GM18508 (cell line): ENCODE data around the gene SLC17A7.
A peak's percentile ranks its signal among the peaks of the same experiment; 100 is the strongest.
"Not testable (repeated sequence)": the region's sequence is repeated elsewhere in the genome, so short reads cannot be mapped to it uniquely, and the experiment has no call there.

Experiments used
- ATAC-seq: cut with Tn5 transposase; IDR thresholded peaks from one replicate; pipeline ENCODE4 v1.9.1; 2021; ENCODE audit warnings: moderate number of reproducible peaks; ENCODE audit not compliant: insufficient read depth, unreplicated experiment

Gene SLC17A7

DNA sequence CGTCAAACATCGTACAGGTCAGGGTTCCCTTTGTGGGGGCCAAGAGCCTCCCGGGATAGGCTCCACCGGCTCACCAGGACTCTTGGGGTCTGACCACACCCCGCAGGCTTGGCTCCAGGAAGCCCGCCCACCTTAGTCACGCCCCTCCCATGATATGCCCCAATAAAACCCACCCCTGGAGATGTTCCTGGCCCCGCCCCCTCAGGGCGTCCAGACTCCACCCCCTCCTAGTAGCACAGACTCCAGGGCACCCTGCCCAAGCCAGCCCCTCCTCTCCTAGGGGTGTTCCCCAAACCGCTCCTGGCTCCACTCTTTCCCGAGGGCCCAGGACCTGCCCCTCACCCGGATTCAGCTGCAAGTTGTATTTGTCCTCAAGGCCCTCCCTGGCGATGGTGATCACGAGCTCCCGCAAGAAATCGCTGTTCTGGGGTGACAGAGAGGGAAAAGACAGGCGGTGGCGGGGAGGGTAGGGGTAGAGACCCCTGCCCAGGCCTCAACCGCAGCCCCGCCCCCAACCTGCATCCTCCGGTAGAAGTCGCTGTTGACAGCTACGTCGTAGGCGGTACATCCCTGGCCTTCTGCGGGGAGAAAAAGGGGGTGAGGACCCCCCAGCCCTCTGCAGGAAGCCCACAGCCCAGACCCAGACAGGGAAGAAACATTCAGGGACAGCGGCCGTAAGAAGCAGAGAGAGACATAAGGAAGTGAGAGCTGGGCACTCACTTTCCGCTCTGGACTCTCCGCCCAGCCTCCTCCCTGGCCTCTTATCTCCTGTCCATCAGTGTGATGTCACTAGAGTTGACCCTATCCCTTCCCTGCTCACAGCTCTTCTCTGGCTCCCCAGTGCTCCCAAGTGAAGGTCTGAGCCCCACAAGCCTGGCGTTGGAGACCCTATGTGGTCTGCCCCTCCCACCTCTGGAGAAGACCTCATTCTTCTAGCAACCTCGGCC is 6.4 kb upstream of the SLC17A7 start:
- ATAC-seq: no peak

DNA sequence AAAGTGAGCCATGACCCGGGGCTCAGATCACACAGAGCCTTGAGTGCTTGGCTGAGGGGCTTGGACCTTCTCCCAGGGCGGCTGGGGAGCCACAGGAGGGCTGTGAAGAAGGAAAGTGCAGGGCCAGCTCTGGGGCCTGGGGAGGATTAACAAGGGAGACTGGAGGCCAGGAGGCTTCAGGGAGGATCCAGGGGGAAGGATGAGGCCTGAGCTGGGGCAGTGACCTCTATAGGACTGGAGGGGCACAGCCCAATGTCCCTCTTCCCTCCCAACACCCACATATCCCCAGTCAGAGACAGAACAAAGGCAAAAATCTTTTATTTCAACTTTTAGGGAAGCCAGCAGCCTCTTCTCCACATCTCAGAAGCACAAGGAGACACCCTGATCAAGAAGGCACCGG is 4.7 kb upstream of the SLC17A7 start:
- no peak for ATAC-seq

GRCh38 chr19:49444100-49444700 is 2.9 kb upstream of the SLC17A7 start:
- ATAC-seq: not testable (repeated sequence)

DNA sequence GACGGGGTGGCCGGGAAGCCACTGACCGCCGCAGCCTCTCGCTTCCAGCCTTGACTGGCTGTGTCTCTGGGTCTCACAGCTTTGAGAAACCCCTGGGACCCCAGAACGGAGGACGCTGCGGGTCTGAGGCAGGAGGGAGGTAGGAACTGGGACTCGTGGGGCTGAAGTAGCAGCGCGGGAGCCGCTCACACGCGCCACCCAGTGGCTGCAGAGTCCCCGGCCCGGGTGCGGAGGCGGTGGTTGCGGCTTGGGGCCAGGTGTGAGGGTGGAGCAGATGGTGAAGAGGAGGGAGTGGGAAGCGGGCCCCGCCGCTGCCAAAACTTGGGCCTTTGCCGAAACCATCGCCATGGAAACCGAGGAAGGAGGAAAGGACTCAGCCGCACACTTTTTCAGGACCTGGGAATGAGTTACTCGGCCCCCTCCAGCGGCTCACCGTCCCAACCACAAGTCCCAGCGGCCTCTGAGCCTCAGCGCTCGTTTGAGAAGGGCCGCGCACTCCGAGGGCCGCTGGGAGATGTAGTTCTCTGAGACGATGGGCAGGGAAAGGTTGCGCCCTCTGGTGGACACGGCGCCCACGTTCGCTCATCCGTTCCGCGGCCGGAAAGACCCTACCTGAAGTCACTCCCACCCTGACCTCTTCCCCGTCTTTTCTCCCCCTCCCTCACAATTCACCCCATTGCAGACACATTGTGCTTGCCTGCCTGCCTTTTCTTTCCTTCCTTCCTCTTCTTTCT is 2.2 kb upstream of the SLC17A7 start:
- ATAC-seq: peak; percentile 51

- no peak for ATAC-seq
Observed at GRCh38 chr19:49442771-49443365, 1.5 kb upstream of the SLC17A7 start.

DNA sequence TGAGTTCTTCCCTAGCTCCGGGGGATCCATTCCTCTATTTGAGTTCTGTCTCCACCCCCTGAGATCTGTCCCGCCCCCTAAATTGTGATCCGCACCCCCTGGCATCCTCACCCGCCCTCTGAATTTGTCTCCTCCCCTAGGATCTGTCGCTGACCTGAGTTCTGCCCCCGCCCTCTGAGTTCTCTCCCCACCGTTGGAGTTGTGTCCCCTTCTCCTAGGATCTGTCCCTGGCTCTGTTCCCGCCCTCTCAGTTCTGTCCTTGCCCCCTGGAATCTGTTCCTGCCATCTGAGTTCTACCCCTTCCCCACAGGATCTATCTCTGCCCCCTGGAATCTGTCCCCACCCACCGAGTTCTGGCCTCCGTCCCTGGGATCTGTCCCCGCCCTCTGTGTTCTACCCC is 1.0 kb upstream of the SLC17A7 start:
- no peak for ATAC-seq

DNA sequence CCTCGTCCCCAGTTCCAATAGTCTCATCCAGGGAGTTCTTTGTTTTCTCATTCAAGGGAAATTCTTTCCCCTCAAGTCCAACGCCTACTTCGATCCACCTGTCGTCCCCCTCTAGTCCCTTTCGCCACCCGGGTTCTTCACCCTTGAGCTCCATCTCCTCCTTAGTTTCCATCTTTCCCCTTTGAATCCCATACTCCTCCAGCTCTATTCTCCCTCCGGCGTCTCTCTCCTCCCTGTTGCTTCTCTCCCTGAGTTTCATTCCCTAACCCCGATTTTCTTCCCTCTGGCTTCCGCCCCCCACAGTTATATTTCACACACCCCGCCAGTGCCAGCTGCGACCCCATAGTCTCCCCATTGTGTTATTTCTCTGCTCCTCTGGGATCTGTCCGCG is 628 bp upstream of the SLC17A7 start:
- no peak for ATAC-seq

DNA sequence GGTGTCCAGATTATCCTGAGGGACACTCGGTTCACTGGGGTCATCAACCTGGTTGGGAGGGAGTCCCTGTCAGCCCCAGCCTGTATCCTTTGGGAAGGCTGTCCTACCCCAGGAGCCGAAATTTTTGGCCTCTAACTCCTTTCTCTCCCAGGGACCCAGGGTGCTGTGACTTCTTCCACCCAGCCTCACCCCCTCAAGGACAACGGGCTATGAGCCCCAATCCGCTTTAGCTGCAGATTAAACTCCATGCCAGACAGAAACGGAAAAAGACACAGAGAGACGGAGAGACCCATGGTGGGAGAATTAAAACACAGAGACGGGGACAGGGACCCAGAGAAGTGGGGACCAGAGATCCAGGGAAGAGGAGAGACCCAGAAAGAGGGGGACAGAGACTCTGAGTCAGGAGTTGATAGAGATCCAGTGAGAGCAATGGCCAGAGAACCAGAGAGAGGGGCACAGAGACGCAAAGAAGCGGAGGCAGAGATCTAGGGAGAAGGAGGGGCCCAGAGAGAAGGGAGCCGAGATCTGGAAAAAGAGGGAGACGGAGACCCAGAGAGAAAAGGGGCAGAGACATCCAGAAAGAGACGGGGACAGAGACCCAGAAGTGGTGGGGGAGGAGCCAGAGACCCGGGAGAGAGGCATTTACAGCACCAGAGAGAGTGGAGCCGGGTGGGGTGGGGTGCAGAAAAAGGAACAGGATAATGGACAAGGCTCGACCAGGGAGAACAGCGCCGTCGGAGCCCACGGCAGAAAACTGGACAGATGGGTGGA is 703 bp downstream of the SLC17A7 start:
- no peak for ATAC-seq

- ATAC-seq: no peak
Observed at GRCh38 chr19:49439836-49440235, 1.5 kb downstream of the SLC17A7 start.

- ATAC-seq: no peak
Observed at GRCh38 chr19:49438261-49438660, 3.1 kb downstream of the SLC17A7 start.

DNA sequence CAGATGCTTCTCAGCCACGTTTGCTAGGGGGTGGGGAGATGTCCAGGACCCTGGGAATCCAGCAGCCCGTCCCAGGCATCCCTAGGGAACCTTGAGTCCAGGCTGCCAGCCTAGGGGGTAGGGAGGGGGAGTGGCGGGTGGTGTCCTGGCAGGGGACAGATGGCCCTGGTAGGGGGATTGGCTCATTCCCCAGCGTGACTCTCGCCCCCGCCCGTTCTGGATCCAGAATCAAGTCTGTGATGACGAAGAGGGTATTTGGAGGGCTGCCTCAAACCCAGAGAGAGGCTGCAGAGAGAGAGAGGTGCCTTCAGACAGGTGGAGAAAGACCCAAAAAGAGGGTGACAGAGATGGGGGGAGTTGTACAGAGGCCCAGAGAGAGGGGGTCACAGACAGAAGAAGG is 4.1 kb downstream of the SLC17A7 start:
- ATAC-seq: no peak

DNA sequence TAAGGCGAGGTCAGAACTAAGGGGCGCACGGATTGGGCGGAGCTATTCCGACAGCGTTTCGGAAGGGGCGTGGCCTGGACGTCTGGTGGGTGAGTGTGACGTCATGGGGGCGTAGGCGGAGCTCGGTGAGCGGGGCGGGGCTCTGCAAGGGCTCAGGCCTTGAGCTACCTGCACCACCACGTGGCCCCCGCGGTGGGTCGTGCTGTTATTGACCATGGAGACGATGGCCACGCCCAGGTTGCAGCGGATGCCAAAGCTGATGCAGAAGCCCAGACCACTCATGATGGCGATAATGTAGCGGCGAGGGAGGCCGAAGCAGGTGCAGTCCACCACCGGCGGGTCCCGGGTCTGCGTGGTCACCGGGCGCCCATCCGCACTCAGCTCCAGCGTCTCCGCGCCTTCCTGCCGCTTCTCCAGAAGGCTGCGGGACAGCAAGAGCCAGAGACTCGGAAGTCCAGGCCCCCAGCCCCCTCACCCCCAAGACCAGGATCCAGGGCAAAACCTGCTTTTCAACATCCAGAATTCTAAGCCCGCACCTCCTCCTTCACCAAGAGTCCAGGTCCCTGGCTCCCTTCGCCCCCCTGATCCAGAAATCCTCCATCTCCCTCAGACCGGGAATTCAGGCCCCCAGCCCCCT is 4.8 kb downstream of the SLC17A7 start:
- ATAC-seq: no peak

DNA sequence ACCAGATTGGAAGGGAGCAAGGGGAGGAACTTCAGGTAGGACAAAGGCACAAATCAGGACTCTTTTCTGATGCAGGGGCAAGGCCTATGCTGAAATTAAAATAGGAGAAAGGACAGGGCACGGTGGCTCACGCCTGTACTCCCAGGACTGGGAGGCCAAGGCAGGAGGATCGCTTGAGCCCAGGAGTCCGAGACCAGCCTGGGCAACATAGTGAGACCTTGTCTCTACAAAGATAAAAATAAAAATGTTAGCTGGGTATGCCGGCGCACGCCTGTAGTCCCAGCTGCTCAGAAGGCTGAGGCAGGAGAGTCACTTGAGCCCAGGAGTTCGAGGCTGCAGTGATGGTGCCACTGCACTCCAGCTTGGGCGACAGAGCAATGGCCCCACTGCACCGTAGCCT is 5.7 kb downstream of the SLC17A7 start:
- ATAC-seq: no peak

DNA sequence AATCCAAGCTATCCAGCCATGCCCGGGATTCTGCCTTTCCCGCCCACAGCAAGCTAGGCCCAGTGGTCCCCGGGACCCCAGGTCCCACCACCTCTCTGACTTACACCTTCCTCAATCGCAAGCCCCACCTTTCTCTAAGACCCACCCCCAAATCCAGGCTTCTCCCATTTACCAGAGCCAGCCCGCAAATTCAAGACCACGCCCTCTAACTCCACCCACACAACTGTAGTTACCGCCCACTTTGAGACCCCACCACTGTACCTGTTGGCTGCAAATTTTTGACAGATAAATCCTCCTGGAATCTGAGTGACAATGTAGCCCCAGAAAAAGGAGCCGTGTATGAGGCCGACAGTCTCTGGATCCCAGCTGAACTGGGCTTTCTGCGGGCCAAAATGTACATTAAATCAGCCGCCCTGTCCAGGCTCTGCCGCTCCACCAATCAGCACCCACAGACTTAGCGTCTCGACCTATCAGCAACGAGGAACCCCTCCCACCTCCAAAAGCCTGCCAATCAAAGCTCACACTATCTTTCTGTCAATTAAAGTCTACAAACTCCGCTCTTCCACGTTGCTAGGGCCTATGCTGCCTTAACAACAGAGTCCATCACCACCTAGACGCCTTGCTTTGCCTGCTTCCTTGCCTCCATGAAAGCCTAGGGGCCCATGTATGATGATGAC is 6.3 kb downstream of the SLC17A7 start:
- no peak for ATAC-seq

- ATAC-seq: no peak
Observed at GRCh38 chr19:49433240-49433901, 8.0 kb downstream of the SLC17A7 start.

GRCh38 chr19:49432141-49433073 is 8.9 kb downstream of the SLC17A7 start:
- no peak for ATAC-seq

DNA sequence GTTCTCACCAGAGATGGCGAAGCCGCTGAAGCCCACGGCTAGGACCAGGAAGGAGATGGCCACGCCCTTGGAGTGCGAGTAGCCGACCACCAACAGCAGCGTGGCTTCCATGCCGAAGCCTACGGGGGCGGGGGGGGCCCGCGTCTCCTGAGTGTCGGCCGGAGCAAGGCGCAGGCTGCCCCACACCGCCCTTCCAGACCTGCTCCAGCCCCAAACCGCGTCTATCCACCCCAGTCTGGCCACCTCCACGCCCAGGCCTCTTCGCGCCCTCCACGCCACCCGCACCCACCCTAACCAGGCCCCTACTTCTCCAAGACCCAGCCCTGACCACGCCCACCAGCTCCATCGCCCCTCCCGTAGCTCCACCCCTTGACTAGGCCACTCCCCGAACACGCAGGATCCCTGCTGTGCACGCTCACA is 10.0 kb downstream of the SLC17A7 start:
- no peak for ATAC-seq
